Measurements from ENCODE around the gene TNNI3.
"Not testable (repeated sequence)": the region's sequence is repeated elsewhere in the genome, so short reads cannot be mapped to it uniquely, and the experiment has no call there.

The TNNI3 gene

GRCh38 chr19:55111238-55111831, 46.2 kb downstream of the TNNI3 start:
- DNase-seq, result no peak

- no peak for DNase-seq
Measured at GRCh38 chr19:55109527-55110291, 47.8 kb downstream of the TNNI3 start.

- not testable (repeated sequence) for DNase-seq
Measured at GRCh38 chr19:55107252-55107651, 50.3 kb downstream of the TNNI3 start.

GRCh38 chr19:55106591-55106990, 50.9 kb downstream of the TNNI3 start:
- no peak for DNase-seq

GRCh38 chr19:55105237-55105636, 52.3 kb downstream of the TNNI3 start:
- DNase-seq, result no peak

GRCh38 chr19:55103190-55103589, 54.3 kb downstream of the TNNI3 start:
- DNase-seq, result no peak
